BLaER1 treated with 17β-estradiol and CSF1 and Interleukin-3, amounts not matched to agents 10 nM and 100 nM (cell line): ENCODE data around the gene CCDC33.

Source experiments
- H3K27ac ChIP-seq, 11 experiments: shearing (Covaris generic); formaldehyde crosslinking; 2 replicates each; pipeline ENCODE4 v1.8.1; 2022
- H3K27me3 ChIP-seq, 11 experiments: shearing (Covaris generic); formaldehyde crosslinking; 2 replicates each; pipeline ENCODE4 v1.8.1; 2022
- H3K36me3 ChIP-seq, 11 experiments: shearing (Covaris generic); formaldehyde crosslinking; 2 replicates each; pipeline ENCODE4 v1.8.1; 2022
- H3K4me1 ChIP-seq, 10 experiments: shearing (Covaris generic); formaldehyde crosslinking; 2 replicates each; pipeline ENCODE4 v1.8.1; 2022
- H3K4me2 ChIP-seq, 11 experiments: shearing (Covaris generic); formaldehyde crosslinking; 2 replicates each; pipeline ENCODE4 v1.8.1; 2022
- H3K4me3 ChIP-seq, 10 experiments: shearing (Covaris generic); formaldehyde crosslinking; 2 replicates each; pipeline ENCODE4 v1.8.1; 2022
- H3K9ac ChIP-seq, 11 experiments: shearing (Covaris generic); formaldehyde crosslinking; 2 replicates each; pipeline ENCODE4 v1.8.1; 2022
- H3K9me3 ChIP-seq, 11 experiments: shearing (Covaris generic); formaldehyde crosslinking; replicated peaks in 1 of 11; 2 replicates each; pipeline ENCODE4 v1.8.1; 2022
- H4K20me1 ChIP-seq, 11 experiments: shearing (Covaris generic); formaldehyde crosslinking; 2 replicates each; pipeline ENCODE4 v1.8.1; 2022
- Cebpa-rat ChIP-seq, 11 experiments: shearing (Covaris generic); IDR thresholded peaks; 2 replicates each; pipeline ENCODE4 v1.8.1; 2022

The CCDC33 gene

GRCh38 chr15:74258456-74259291 is 22.5 kb downstream of the CCDC33 start:
- H3K9me3 ChIP-seq, result no peaks in the 10 kb centered on the region
- no peak for TF ChIP-seq Cebpa-rat (IDR thresholded peaks at IDR 0.05)
- H3K9ac ChIP-seq, result no peak overlapping the region
- peaks cover 0 to 13% (median 9%) of the 10 kb centered on the region in 10 experiments; a peak in 11 of 20 replicates for H3K4me1 ChIP-seq
- no peaks in the 10 kb centered on the region for H3K27me3 ChIP-seq
- H3K4me3 ChIP-seq, result no peak overlapping the region
- H3K4me2 ChIP-seq, result no peak overlapping the region
- no peak overlapping the region for H3K27ac ChIP-seq
- no peaks in the 10 kb centered on the region for H3K36me3 ChIP-seq
- peaks cover 0 to 44% (median 0%) of the 10 kb centered on the region in 11 experiments; a peak in 7 of 22 replicates for H4K20me1 ChIP-seq

GRCh38 chr15:74259292-74259648 is 23.1 kb downstream of the CCDC33 start:
- Histone ChIP-seq H3K27ac (no peak overlapping the region), H3K4me2 (no peak overlapping the region), H3K4me3 (no peak overlapping the region), H4K20me1 (peaks cover 0 to 50% (median 0%) of the 10 kb centered on the region in 11 experiments; a peak in 7 of 22 replicates), H3K4me1 (peaks cover 0 to 13% (median 9%) of the 10 kb centered on the region in 10 experiments; a peak in 11 of 20 replicates), H3K27me3 (no peaks in the 10 kb centered on the region), H3K9ac (no peak overlapping the region), H3K36me3 (no peaks in the 10 kb centered on the region), H3K9me3 (no peaks in the 10 kb centered on the region)
- no peak for TF ChIP-seq Cebpa-rat (IDR thresholded peaks at IDR 0.05)

GRCh38 chr15:74259821-74260607 is 23.9 kb downstream of the CCDC33 start:
- H3K4me2 ChIP-seq, result no peak overlapping the region
- H3K9me3 ChIP-seq, result no peaks in the 10 kb centered on the region
- no peaks in the 10 kb centered on the region for H3K36me3 ChIP-seq

GRCh38 chr15:74261041-74261440 is 24.9 kb downstream of the CCDC33 start:
- H3K27me3 ChIP-seq, result no peaks in the 10 kb centered on the region

More at GRCh38 chr15:74259821-74260607, 23.9 kb downstream of the CCDC33 start:
- Histone ChIP-seq H3K27me3 (no peaks in the 10 kb centered on the region), H3K27ac (no peak overlapping the region), H3K4me3 (no peak overlapping the region), H3K9ac (no peak overlapping the region), H3K4me1 (peaks cover 0 to 13% (median 9%) of the 10 kb centered on the region in 10 experiments; a peak in 11 of 20 replicates), H4K20me1 (peaks cover 0 to 53% (median 0%) of the 10 kb centered on the region in 11 experiments; a peak in 7 of 22 replicates)
- no peak for TF ChIP-seq Cebpa-rat (IDR thresholded peaks at IDR 0.05)

GRCh38 chr15:74261685-74262084 is 25.6 kb downstream of the CCDC33 start:
- peaks cover 0 to 48% (median 0%) of the 10 kb centered on the region in 11 experiments; a peak in 8 of 22 replicates for H4K20me1 ChIP-seq
- no peak overlapping the region for H3K4me2 ChIP-seq
- peaks cover 0 to 13% (median 9%) of the 10 kb centered on the region in 10 experiments; a peak in 11 of 20 replicates for H3K4me1 ChIP-seq
- no peak overlapping the region for H3K9ac ChIP-seq
- no peaks in the 10 kb centered on the region for H3K36me3 ChIP-seq
- no peaks in the 10 kb centered on the region for H3K9me3 ChIP-seq
- no peak overlapping the region for H3K4me3 ChIP-seq
- no peak overlapping the region for H3K27ac ChIP-seq
- no peaks in the 10 kb centered on the region for H3K27me3 ChIP-seq
- TF ChIP-seq Cebpa-rat (IDR thresholded peaks at IDR 0.05), result no peak

More at GRCh38 chr15:74261041-74261440, 24.9 kb downstream of the CCDC33 start:
- no peak overlapping the region for H3K9ac ChIP-seq
- H3K4me3 ChIP-seq, result no peak overlapping the region
- H3K4me1 ChIP-seq, result peaks cover 0 to 13% (median 9%) of the 10 kb centered on the region in 10 experiments; a peak in 11 of 20 replicates
- H4K20me1 ChIP-seq, result peaks cover 0 to 53% (median 0%) of the 10 kb centered on the region in 11 experiments; a peak in 8 of 22 replicates
- H3K36me3 ChIP-seq, result no peaks in the 10 kb centered on the region
- H3K27ac ChIP-seq, result no peak overlapping the region
- H3K9me3 ChIP-seq, result no peaks in the 10 kb centered on the region
- no peak for TF ChIP-seq Cebpa-rat (IDR thresholded peaks at IDR 0.05)
- H3K4me2 ChIP-seq, result no peak overlapping the region

GRCh38 chr15:74262151-74262550 is 26.0 kb downstream of the CCDC33 start:
- Histone ChIP-seq H3K9ac (no peak overlapping the region), H3K36me3 (no peaks in the 10 kb centered on the region), H4K20me1 (peaks cover 0 to 43% (median 0%) of the 10 kb centered on the region in 11 experiments; a peak in 8 of 22 replicates), H3K27ac (no peak overlapping the region), H3K4me3 (no peak overlapping the region), H3K9me3 (no peaks in the 10 kb centered on the region), H3K27me3 (no peaks in the 10 kb centered on the region), H3K4me2 (no peak overlapping the region), H3K4me1 (peaks cover 0 to 11% (median 6%) of the 10 kb centered on the region in 10 experiments; a peak in 11 of 20 replicates)
- no peak for TF ChIP-seq Cebpa-rat (IDR thresholded peaks at IDR 0.05)

GRCh38 chr15:74262625-74263024 is 26.5 kb downstream of the CCDC33 start:
- Histone ChIP-seq H3K36me3 (no peaks in the 10 kb centered on the region), H3K27ac (no peak overlapping the region), H3K4me2 (no peak overlapping the region), H4K20me1 (peaks cover 0 to 42% (median 0%) of the 10 kb centered on the region in 11 experiments; a peak in 8 of 22 replicates), H3K4me1 (peaks cover 0 to 10% (median 5%) of the 10 kb centered on the region in 10 experiments; a peak in 7 of 20 replicates), H3K4me3 (no peak overlapping the region), H3K27me3 (no peaks in the 10 kb centered on the region), H3K9me3 (no peaks in the 10 kb centered on the region), H3K9ac (no peak overlapping the region)
- no peak for TF ChIP-seq Cebpa-rat (IDR thresholded peaks at IDR 0.05)

GRCh38 chr15:74263466-74263865 is 27.3 kb downstream of the CCDC33 start:
- H3K36me3 ChIP-seq, result no peaks in the 10 kb centered on the region
- H3K4me2 ChIP-seq, result peak overlapping the region in 4 of 11 experiments; percentile 6 to 35 (median 23); a peak in 3 of 22 replicates
- H3K27ac ChIP-seq, result no peak overlapping the region
- H3K9me3 ChIP-seq, result no peaks in the 10 kb centered on the region
- no peak overlapping the region for H3K9ac ChIP-seq
- H3K4me1 ChIP-seq, result peaks cover 0 to 10% (median 5%) of the 10 kb centered on the region in 10 experiments; a peak in 7 of 20 replicates
- peaks cover 0 to 47% (median 0%) of the 10 kb centered on the region in 11 experiments; a peak in 8 of 22 replicates for H4K20me1 ChIP-seq
- TF ChIP-seq Cebpa-rat (IDR thresholded peaks at IDR 0.05), result no peak
- H3K4me3 ChIP-seq, result no peak overlapping the region
- H3K27me3 ChIP-seq, result no peaks in the 10 kb centered on the region

GRCh38 chr15:74264081-74264501 is 28.0 kb downstream of the CCDC33 start:
- H3K9ac ChIP-seq, result no peak overlapping the region
- no peaks in the 10 kb centered on the region for H3K36me3 ChIP-seq
- no peak for TF ChIP-seq Cebpa-rat (IDR thresholded peaks at IDR 0.05)
- H3K27me3 ChIP-seq, result no peaks in the 10 kb centered on the region
- peaks cover 0 to 54% (median 0%) of the 10 kb centered on the region in 11 experiments; a peak in 8 of 22 replicates for H4K20me1 ChIP-seq
- H3K4me2 ChIP-seq, result no peak overlapping the region
- H3K27ac ChIP-seq, result no peak overlapping the region
- H3K4me1 ChIP-seq, result peaks cover 0 to 10% (median 5%) of the 10 kb centered on the region in 10 experiments; a peak in 7 of 20 replicates
- H3K9me3 ChIP-seq, result no peaks in the 10 kb centered on the region
- no peak overlapping the region for H3K4me3 ChIP-seq
